HG02938 (cell line): Measurements from ENCODE around the gene TYW3.

Experiments used
- ATAC-seq: cut with Tn5 transposase; IDR thresholded peaks from one replicate; pipeline ENCODE4 v1.9.1; 2021; ENCODE audit warnings: mild to moderate bottlenecking, moderate library complexity; ENCODE audit not compliant: unreplicated experiment

TYW3 gene

DNA sequence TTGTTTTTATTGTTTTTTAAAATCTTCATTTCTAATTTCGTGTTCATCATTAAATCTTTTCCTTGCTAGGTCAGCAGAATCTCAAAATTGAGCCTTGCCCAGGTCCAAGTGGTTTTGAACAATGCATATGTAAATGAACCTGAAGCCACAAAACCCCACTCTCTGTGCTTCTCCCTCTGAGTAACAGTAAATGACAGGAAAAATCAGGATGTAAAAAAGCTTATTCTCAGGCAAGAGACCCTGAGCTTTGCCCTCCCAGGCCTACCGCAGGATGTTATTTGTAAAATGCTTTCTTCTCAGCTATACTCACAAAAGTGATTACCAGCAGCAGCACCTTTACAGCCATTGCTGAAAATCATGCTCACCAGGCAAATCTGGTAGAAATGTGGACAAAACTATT is 47.6 kb downstream of the TYW3 start:
- ATAC-seq: no peak

DNA sequence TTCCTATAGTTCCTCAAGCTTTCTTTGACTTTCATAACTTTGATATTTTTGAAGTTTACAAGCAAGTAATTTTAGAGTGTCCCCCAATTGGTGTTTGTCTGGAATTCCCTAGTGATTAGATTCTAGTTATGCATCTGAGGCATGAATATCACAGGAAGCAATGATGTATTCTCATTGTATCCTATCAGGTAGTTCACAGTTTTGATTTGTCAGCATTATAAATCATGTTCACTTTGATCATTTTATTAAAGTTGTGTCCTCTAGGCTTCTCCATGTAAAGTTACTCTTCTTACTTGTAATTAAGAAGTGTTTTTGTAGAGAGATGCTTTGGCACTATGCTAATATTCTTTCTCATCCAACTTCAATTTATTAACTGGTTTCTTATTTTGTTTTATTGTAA is 53.0 kb downstream of the TYW3 start:
- ATAC-seq: no peak

DNA sequence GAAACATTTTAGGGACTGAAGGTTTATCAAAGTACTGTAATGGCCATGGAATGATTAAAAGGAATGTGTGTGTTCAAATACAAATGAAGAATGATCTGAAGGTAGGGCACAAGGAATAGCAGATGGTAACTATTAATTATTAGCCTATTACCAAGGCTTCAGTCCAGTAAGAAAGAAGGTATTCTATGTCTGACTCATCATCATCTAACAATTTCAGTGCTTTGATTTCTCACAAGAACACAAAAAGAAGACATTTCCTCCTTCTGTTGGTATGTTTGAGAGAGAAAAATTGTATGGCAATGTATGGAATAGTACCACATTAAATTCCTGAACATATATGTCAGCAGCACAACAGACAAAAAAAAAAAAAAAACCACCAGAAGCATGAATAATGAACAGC is 57.5 kb downstream of the TYW3 start:
- no peak for ATAC-seq

- ATAC-seq: no peak
These were observed 58.5 kb downstream of the TYW3 start for GRCh38 chr1:74791491-74791890.

DNA sequence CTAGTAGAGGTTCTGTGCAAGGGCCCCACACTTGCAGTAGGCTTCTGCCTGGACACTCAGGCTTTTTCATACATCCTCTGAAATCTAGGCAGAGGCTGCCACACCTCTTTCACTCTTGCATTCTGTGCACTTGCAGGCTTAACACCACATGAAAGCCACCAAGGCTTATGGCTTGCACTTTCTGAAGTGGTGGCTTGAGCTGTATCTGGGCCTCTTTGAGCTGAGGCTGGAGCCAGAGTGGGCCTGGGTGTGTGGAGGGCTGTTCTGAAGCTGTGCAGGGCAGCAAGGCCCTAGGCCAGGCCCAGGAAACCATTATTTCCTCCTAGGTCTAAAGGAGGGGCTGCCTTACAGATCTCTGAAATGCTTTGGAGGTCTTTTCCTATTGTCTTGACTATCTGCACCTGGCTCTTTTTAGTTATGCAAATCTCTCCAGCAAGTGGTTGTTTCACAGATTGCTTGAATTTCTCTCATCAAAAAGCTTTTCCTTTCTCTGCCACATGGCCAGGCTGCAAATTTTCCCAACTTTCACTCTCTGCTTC is 66.2 kb downstream of the TYW3 start:
- ATAC-seq: no peak

DNA sequence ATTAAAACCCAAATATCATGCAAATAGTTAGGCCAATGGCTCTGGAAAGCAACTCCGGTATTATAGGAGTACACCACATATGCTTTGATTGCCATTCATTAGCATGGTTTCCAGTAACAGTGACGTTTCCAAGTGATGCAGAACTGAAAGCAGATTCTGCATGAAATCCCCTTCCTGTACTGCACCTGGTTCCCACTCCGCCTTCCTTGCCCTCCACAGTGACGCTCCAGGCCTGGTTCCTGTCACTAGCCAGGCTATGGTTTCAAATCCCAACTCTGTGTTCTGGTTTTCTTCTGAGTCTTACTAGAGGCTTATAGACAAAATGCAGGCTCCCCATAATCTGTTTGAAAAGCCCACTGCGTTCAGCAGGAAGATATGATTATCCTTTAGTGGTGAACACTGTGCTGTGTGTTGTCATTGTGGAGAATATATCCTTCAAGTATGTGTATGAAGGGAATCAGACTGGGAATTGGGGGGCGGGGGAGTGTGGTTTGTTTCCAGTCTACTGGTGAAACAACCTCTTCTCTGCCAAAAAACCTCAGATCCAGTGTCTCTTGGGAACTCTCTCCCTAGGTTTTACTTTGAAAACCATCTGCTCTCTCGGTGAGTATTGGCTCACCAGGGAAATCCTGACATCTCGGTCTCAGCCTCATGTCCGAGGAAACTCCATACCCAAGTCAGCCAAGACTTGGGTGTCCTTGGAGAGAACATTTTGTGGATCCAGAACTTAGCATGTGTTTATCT is 78.7 kb downstream of the TYW3 start:
- ATAC-seq: peak; percentile 9

DNA sequence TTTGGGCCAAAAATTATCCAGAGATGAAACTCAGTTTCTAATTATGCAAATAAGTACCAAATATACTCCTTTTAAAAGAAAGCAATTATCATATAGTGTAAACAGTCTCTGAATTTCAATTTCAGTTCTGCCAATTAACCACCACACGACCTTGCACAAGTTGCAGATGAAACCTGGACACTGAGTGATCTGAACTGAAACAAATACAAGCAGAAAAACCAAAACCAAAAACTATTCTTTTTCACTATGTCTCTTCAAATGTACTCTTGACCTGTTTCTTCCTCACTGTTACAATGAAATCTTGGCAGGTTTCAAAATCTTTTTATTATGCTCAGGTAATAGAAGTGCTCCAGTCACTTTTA is 79.2 kb downstream of the TYW3 start:
- peak; percentile 97 for ATAC-seq
